HG03432 (cell line): ENCODE data around the gene FGG.

Experiments used
- ATAC-seq: cut with Tn5 transposase; IDR thresholded peaks from one replicate; pipeline ENCODE4 v1.9.1; 2021; ENCODE audit warnings: mild to moderate bottlenecking, moderate library complexity; ENCODE audit not compliant: unreplicated experiment

Gene FGG

DNA sequence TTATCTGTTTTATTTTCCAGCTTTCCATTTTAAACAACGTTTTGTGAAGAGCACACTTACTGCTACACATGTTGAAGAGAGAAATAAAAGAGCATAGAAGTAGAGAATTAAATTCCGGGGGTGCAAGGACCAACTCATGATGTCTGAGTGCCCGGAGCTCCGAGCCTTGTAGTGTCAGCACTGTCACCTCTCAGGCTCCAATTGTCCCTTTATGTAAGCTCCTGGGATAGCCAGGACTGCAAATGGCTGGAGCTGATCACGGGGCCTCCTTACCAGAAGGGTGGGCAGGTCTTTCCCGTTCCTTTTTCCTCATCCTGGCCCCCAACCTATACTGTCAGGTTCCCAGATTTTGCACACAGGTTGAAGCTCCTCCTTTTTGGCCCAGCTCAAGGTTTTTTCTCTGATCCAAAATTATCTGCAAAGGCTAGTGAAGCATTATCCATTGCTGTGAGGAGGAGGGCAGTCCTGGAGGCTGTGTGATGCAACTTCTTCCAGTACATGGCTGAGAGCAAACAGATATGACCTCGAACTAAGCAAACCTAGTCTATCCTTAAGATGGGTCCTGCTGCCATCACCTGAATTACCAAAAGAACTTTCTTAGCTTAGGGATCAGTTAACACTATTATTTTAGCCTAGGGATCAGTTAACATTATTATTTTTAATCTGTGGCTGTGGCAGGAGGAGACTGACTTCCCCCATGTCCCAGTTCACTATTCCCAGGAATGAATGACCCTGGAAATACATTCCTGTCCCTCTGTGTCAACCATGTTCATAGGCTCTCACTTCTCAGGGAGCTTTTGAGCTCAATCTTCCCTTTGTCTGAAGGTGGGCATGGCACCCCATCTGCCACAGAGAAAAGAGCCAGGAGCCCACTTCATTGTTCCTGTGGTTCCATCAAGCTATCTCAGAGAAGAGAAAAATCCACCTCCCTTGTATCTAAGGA is at the start of gene FGG:
Gene FGG (minus strand): TSS at position 185 of the 943 bp plus-strand sequence. CDS start 47 bp downstream, at position 138.
- ATAC-seq: no peak

DNA sequence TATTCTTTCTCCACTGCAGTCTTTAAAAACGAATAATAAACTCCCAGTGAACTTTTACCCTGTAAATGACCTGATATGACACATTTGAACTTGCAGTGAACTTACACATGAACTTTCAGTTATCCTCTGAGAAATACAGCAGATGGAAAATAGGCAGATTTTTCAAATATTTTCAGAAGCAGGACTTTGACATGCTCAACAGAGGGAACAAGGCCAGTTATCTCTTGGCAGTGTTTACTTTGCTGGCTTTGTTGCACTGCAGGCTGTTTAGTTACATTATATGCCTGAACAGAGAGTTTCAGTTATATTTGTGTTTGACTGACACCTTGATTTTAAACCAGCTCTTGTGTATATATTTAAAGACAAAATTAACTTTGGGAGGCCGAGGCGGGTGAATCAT is 47.6 kb upstream of the FGG start:
- no peak for ATAC-seq

- ATAC-seq: no peak
Measured at GRCh38 chr4:154658680-154659405, 46.4 kb upstream of the FGG start.

DNA sequence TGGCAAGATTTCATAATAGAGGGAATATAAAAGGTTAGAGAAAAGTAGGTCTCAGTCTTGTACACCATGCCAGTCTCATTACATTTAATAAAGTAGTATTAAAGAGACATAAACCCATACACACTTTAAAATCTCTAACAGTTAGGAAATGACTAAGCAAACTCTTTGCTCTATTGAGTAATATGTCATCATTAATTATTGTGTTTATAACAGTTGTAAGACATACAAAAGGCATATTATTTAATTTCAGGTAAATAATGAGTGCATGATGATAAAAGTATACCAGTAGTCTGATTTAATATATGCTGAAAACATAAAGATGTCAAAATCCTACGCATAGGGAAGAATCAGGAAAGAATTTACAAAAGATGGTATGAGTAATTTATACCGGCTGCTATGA is 31.0 kb upstream of the FGG start:
- no peak for ATAC-seq

DNA sequence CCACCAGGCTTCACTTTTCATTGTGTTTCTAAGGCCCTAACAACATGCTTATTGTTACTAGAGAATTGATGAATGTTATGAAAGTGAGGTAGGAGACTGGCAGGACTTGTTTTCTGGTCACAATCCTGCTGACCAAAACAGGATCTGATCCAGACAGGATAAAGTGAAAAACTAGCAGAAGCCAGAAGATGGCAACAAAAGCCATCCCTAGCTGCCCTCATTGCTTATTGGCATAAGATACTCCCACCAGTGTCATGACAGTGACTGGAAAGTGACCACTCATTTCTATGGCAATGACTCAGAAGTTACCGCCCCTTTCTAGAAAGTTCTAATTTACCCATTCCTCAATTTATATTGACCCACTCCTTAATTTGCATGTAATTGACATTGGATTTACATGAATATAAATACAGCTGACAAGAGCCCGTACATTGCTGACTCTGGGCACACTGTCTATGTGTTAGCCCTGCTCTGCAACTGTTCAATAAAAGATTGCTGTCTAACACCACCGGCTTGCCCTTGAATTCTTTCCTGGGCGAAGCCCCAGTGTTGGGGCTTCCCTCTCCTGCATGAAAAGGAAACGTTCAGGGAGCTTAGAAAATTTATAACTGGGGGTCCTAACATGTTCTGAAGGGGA is 30.0 kb upstream of the FGG start:
- no peak for ATAC-seq

- ATAC-seq: no peak
Measured at GRCh38 chr4:154640999-154641398, 28.5 kb upstream of the FGG start.

DNA sequence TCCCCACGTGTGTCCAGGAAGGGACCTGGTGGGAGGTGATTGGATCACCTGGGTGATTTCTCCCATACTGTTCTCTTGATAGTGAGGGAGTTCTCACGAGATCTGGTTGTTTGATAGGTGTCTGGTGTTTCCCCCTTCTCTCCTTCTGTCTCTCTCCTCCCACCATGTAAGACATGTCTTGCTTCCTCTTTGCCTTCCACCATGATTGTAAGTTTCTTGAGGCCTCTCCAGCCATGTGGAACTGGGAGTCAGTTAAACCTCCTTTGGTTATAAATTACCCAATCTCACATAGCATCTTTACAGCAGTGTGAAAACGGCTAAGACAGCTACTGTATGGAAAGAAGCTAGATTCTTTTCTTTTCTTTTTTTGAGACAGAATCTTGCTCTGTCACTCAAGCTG is 21.6 kb upstream of the FGG start:
- ATAC-seq: peak; percentile 57

DNA sequence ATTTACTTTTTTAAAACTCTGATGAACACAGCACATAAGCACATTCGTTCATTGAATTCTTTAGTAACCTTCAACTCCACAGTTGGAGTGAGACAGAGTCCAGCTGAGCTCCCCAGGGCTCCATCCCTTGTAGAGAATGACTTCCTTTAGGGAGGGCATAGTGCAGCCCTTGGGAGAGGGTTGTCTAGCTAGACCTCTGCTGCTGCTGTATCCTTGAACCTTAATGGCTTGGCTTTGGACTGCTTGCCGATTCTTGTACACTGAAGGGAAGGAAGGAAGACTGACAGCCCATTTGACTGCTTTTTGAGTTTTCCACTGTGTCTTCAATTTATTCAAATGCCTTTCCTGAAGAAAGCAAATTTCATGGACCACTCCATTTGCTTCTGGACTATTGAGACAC is 19.4 kb upstream of the FGG start:
- no peak for ATAC-seq

DNA sequence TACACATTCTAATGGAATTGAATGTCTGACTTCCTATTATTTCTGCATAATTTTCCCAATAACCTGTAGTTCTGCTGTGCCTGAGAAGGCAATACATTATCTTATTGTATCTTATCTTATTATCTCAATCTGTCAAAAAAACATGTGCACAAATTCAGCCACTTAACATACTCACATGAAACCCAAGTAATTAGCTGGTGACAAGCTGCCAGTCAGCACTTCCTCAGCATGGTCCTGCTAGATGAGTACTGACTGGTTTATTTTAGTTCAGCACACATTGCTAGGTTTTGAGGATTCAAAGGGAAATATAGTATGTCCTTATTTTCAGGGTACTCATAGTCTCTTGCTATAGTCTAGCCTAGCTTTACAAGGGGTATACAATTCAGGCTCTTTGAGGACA is 17.9 kb upstream of the FGG start:
- no peak for ATAC-seq

DNA sequence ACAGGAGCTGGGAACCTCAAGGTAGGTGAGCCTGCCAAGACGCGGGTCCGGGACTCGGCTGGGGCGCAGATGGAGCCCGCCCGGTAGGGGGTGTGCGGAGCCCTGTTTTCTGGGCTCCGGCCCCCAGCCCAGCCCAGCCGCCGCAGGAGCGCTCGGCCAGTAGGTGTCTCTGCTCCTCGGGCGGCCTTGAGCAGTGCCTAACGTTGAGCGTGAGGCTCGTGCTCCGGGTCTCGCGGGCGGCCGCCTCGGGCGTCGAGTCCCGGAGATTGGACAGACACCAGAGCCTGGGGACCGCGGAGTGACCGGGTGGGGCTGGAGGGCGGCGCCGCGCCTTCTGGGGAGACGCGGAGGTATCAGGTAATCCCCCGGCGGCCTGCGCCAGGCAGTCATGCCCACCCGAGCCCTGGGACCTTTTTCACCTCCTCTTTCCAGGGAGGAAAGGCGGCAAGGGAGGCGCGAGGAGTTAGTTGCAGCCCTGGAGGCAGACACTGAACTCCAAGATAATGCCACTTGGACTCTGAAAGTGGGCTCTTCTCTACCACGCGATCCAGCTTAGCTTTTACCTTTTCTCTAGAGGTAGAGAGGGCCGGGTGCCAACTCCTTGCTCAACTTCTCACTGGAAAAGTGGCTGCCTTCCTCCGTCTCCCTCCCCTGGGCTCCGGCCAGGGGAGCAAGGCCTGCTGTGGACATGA is 14.5 kb upstream of the FGG start:
- peak; percentile 98 for ATAC-seq

GRCh38 chr4:154625971-154626370 is 13.5 kb upstream of the FGG start:
- ATAC-seq: no peak

DNA sequence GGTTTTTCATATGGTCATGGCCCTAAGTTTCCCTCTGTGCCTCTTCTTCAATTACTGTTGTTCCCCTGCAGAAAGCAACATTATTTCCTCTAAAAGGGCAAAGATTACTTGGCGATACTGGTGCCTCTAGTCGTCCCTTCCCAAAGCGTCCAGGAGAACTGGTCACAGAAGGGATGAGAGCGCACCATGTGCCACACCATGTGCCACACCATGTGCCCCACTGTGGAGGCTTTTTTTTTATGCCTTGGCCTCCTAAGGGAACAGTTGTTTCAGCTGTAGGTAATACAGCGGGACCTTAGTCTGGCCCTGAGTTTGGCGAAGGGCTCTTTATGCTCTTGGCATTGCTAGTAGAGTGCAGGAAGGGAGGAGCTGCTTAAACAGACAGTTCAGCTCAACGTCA is 11.5 kb upstream of the FGG start:
- no peak for ATAC-seq

GRCh38 chr4:154623436-154623835 is 11.0 kb upstream of the FGG start:
- no peak for ATAC-seq

- ATAC-seq: peak; percentile 40
Measured at GRCh38 chr4:154622598-154622997, 10.1 kb upstream of the FGG start.

DNA sequence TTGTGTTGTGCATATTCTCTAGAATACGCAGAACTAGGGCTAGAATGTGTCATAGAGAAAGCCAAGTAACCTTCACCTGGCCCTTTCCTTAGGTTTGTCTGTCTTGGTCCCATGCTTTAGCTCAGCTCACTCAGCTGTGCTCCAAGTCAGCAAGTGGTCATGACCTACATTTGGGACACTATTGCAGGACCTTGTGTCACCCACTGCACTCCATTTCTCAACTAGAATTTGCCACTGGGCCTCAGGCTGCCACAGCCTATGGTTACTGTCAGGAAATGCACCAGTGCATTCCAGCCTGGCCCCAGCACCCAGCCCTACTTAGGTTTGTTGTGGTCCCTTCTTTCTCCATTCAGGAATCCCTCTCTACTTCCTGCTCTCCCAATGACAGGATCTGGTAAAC is 7.7 kb upstream of the FGG start:
- no peak for ATAC-seq

- peak; percentile 73 for ATAC-seq
Measured at GRCh38 chr4:154618708-154619315, 6.4 kb upstream of the FGG start.

- no peak for ATAC-seq
Measured at GRCh38 chr4:154617820-154618317, 5.4 kb upstream of the FGG start.

DNA sequence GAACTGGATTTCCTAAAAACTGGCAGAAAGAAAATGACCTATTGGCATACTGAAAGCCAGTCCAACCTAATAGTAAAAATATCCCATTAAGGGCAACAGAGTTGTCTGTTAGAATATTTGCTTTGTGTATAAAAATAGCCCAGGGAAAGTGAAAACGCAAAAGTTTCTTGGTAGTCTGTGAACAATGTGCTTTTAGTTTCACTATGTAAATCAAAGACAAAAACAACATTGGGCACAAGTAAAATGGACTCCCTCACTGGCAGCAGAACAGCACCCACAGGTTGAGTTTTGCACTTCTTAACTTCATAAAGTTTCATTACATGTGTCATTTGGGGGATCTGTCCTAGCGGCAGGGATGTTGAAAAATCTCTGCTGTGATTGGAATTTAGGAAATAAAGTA is 4.3 kb upstream of the FGG start:
- ATAC-seq: peak; percentile 94

DNA sequence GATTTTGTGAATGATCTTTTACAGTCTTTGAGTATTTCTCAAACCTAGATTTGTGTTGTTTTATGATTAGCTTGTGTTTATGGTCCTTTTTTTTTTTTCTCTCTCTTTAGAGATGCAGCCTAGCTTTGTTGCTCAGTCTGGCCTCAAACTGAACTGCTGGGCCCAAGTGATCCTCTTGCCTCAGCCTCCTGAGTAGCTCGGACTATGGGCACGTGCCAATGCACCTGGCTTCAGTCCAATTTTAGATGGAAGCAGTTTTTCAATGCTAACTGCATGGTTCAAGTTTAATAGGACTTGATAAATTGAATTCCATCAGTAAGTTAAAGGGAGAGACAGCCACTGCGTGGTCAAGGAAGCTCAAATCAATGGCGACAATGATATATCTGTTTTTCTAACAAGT is 3.8 kb upstream of the FGG start:
- ATAC-seq: no peak

DNA sequence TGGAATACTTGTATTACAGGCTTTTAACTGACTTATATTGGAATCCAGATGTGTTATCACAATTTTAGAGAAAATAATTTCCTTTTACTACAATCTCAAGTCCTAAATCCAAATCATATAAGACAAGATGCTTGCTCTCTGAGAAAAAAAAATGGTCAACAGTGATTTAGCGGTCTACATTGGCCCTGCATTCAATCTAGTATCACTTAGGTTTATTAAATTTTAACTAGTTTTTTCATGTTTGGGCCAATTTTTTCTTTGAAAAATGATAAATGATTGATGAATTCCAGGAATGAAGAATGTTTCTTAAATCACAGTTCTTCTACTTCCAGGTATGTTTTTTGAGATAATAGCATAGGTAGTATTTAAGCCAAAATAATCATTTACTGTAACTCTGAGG is 2.8 kb upstream of the FGG start:
- ATAC-seq: no peak
